Measurements from ENCODE around the gene INIP. TPM values are rescaled to one million over a fixed set of nuclear protein-coding genes. Genes with fewer than 3 reads are reported as not detected.
A peak's percentile ranks its signal among the peaks of the same experiment; 100 is the strongest.

INIP gene
- total and polyA plus RNA-seq, 9 of the 15 experiments (the other 6 are each of a cell fraction or from before 2014, with no cell fraction given): 11.9 to 87.9 (median 37.3) TPM

DNA sequence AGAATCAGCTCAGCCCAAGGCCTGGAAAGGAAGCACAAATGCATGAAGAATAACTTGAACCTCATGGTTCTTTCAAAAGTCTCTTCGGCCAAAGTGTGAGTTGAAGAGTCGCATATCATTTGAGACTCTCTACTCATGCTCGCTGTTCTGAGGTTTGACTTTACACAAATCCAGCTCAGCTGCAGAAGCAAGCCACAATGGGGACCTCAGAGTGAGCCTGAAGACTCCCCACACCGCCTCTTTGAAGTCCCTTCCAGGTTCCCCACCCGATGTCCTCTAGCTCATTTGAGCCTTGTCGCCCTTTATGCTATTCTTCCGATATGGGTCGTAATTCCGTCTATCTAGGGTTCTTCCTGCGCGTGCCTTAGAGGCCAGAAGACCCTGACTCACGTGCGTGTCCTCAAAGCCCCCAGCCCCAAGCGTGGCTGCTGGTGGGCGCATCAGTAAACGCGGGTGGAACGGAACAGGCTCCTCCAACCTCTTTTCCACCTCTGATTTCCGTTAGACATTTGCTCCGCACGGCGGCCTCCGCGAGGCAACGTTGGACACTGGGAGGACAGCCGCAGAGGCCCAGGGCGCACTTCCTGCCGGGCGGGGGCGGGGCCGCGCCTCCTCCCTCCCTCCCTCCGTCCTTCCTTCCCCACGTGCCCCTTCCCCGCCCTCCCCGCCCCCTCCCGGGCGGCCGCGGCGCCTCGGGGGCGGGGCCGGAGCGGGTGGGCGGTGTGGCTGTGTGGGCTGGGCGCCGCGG, 32.3 kb upstream of the INIP start, which contains the start of gene SNX30 (continued):
- TF ChIP-seq, protein P1, sequence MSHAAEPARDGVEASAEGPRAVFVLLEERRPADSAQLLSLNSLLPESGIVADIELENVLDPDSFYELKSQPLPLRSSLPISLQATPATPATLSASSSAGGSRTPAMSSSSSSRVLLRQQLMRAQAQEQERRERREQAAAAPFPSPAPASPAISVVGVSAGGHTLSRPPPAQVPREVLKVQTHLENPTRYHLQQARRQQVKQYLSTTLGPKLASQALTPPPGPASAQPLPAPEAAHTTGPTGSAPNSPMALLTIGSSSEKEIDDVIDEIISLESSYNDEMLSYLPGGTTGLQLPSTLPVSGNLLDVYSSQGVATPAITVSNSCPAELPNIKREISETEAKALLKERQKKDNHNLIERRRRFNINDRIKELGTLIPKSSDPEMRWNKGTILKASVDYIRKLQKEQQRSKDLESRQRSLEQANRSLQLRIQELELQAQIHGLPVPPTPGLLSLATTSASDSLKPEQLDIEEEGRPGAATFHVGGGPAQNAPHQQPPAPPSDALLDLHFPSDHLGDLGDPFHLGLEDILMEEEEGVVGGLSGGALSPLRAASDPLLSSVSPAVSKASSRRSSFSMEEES (CRISPR knock-in tag; IDR thresholded peaks at IDR 0.05): no peak
- TF ChIP-seq ETS2 (tag; IDR thresholded peaks at IDR 0.05; ENCODE audit: borderline replicate concordance, poor library complexity, severe bottlenecking) (no peak), NCOA2 (IDR thresholded peaks at IDR 0.05; ENCODE audit: partially characterized antibody in 2 of 2) (no peak), U2AF2 (optimal IDR thresholded peaks at IDR 0.05; ENCODE audit: low read depth, low read length) (no peak), ZNF3 (CRISPR knock-in tag; IDR thresholded peaks at IDR 0.05) (no peak), ZNF778 (CRISPR knock-in tag; IDR thresholded peaks at IDR 0.05) (no peak), XRCC4 (IDR thresholded peaks at IDR 0.05; ENCODE audit: extremely low read depth, insufficient read depth, insufficient read length) (no peak), PCBP1 (IDR thresholded peaks at IDR 0.05; ENCODE audit: low read depth, low read length, poor library complexity, severe bottlenecking) (no peak), ZNF121 (CRISPR knock-in tag; conservative IDR thresholded peaks at IDR 0.05) (no peak), ZNF253 (CRISPR knock-in tag; conservative IDR thresholded peaks at IDR 0.05) (no peak), KDM4B (IDR thresholded peaks at IDR 0.05; ENCODE audit: borderline replicate concordance in 2 of 2, low read depth in 1 of 2) (peak in 1 of 2 experiments; percentile 53; a peak in 1 of 4 replicates), ZNF175 (CRISPR knock-in tag; IDR thresholded peaks at IDR 0.05; ENCODE audit: low read depth) (0 out of 2 replicates have a peak, but pooled peaks have one; percentile 16), SNIP1 (IDR thresholded peaks at IDR 0.05; ENCODE audit: low read depth) (no peak)
- TF ChIP-seq, protein P2, sequence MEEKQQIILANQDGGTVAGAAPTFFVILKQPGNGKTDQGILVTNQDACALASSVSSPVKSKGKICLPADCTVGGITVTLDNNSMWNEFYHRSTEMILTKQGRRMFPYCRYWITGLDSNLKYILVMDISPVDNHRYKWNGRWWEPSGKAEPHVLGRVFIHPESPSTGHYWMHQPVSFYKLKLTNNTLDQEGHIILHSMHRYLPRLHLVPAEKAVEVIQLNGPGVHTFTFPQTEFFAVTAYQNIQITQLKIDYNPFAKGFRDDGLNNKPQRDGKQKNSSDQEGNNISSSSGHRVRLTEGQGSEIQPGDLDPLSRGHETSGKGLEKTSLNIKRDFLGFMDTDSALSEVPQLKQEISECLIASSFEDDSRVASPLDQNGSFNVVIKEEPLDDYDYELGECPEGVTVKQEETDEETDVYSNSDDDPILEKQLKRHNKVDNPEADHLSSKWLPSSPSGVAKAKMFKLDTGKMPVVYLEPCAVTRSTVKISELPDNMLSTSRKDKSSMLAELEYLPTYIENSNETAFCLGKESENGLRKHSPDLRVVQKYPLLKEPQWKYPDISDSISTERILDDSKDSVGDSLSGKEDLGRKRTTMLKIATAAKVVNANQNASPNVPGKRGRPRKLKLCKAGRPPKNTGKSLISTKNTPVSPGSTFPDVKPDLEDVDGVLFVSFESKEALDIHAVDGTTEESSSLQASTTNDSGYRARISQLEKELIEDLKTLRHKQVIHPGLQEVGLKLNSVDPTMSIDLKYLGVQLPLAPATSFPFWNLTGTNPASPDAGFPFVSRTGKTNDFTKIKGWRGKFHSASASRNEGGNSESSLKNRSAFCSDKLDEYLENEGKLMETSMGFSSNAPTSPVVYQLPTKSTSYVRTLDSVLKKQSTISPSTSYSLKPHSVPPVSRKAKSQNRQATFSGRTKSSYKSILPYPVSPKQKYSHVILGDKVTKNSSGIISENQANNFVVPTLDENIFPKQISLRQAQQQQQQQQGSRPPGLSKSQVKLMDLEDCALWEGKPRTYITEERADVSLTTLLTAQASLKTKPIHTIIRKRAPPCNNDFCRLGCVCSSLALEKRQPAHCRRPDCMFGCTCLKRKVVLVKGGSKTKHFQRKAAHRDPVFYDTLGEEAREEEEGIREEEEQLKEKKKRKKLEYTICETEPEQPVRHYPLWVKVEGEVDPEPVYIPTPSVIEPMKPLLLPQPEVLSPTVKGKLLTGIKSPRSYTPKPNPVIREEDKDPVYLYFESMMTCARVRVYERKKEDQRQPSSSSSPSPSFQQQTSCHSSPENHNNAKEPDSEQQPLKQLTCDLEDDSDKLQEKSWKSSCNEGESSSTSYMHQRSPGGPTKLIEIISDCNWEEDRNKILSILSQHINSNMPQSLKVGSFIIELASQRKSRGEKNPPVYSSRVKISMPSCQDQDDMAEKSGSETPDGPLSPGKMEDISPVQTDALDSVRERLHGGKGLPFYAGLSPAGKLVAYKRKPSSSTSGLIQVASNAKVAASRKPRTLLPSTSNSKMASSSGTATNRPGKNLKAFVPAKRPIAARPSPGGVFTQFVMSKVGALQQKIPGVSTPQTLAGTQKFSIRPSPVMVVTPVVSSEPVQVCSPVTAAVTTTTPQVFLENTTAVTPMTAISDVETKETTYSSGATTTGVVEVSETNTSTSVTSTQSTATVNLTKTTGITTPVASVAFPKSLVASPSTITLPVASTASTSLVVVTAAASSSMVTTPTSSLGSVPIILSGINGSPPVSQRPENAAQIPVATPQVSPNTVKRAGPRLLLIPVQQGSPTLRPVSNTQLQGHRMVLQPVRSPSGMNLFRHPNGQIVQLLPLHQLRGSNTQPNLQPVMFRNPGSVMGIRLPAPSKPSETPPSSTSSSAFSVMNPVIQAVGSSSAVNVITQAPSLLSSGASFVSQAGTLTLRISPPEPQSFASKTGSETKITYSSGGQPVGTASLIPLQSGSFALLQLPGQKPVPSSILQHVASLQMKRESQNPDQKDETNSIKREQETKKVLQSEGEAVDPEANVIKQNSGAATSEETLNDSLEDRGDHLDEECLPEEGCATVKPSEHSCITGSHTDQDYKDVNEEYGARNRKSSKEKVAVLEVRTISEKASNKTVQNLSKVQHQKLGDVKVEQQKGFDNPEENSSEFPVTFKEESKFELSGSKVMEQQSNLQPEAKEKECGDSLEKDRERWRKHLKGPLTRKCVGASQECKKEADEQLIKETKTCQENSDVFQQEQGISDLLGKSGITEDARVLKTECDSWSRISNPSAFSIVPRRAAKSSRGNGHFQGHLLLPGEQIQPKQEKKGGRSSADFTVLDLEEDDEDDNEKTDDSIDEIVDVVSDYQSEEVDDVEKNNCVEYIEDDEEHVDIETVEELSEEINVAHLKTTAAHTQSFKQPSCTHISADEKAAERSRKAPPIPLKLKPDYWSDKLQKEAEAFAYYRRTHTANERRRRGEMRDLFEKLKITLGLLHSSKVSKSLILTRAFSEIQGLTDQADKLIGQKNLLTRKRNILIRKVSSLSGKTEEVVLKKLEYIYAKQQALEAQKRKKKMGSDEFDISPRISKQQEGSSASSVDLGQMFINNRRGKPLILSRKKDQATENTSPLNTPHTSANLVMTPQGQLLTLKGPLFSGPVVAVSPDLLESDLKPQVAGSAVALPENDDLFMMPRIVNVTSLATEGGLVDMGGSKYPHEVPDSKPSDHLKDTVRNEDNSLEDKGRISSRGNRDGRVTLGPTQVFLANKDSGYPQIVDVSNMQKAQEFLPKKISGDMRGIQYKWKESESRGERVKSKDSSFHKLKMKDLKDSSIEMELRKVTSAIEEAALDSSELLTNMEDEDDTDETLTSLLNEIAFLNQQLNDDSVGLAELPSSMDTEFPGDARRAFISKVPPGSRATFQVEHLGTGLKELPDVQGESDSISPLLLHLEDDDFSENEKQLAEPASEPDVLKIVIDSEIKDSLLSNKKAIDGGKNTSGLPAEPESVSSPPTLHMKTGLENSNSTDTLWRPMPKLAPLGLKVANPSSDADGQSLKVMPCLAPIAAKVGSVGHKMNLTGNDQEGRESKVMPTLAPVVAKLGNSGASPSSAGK (IDR thresholded peaks at IDR 0.05): peak; percentile 88
